Liver (tissue), 3 donors: ENCODE measurements around the gene UBE3A.

ENCODE experiments used
- FOXA1 ChIP-seq: IDR thresholded peaks from 2 replicates; pipeline ENCODE4 v1.6.1; 2016; ENCODE audit warnings: antibody characterized with exemption
- GABPA ChIP-seq, 2 donors: IDR thresholded peaks in 1 of 2; conservative IDR thresholded peaks in 1 of 2; 2 replicates each; pipeline ENCODE4 v1.6.1; 2016; ENCODE audit warnings: antibody characterized with exemption in 2 of 2, mild to moderate bottlenecking in 1 of 2, moderate library complexity in 1 of 2
- HNF4A ChIP-seq, 2 donors: conservative IDR thresholded peaks; 2 replicates each; pipeline ENCODE4 v1.6.1; 2016; ENCODE audit warnings: antibody characterized with exemption in 2 of 2, mild to moderate bottlenecking in 2 of 2
- JUND ChIP-seq, 2 donors: IDR thresholded peaks; 2 replicates each; pipeline ENCODE4 v1.6.1; 2016; ENCODE audit warnings: antibody characterized with exemption in 2 of 2
- RAD21 ChIP-seq, 2 donors: IDR thresholded peaks; 2 replicates each; pipeline ENCODE4 v1.6.1; 2016; ENCODE audit warnings: antibody characterized with exemption in 2 of 2, mild to moderate bottlenecking in 2 of 2
- REST ChIP-seq: IDR thresholded peaks from 2 replicates; pipeline ENCODE4 v1.6.1; 2016; ENCODE audit warnings: antibody characterized with exemption, mild to moderate bottlenecking
- SP1 ChIP-seq: IDR thresholded peaks from 2 replicates; pipeline ENCODE4 v1.6.1; 2018; ENCODE audit warnings: antibody characterized with exemption, mild to moderate bottlenecking
- TAF1 ChIP-seq: conservative IDR thresholded peaks from 2 replicates; pipeline ENCODE4 v1.6.1; 2016; ENCODE audit warnings: antibody characterized with exemption, mild to moderate bottlenecking
- YY1 ChIP-seq: IDR thresholded peaks from 2 replicates; pipeline ENCODE4 v1.6.1; 2016; ENCODE audit warnings: antibody characterized with exemption, mild to moderate bottlenecking
- ZBTB33 ChIP-seq: IDR thresholded peaks from 2 replicates; pipeline ENCODE4 v1.6.1; 2016; ENCODE audit warnings: antibody characterized with exemption
- TF ChIP-seq, protein P1 (sequence below): fragments of 150-350 bp; IDR thresholded peaks from 2 replicates; pipeline ENCODE4 v1.5.1; 2017; ENCODE audit warnings: improper control_type of control experiment, low read depth, low read length; ENCODE audit not compliant: missing input control
- TF ChIP-seq, protein P2 (sequence below): IDR thresholded peaks from 2 replicates; pipeline ENCODE4 v1.6.1; 2016; ENCODE audit warnings: antibody characterized with exemption
- donor health status: healthy.
- donor health status: healthy.

GRCh38 chr15:25445412-25445811, 6.6 kb upstream of the UBE3A start:
- TF ChIP-seq, protein P1, sequence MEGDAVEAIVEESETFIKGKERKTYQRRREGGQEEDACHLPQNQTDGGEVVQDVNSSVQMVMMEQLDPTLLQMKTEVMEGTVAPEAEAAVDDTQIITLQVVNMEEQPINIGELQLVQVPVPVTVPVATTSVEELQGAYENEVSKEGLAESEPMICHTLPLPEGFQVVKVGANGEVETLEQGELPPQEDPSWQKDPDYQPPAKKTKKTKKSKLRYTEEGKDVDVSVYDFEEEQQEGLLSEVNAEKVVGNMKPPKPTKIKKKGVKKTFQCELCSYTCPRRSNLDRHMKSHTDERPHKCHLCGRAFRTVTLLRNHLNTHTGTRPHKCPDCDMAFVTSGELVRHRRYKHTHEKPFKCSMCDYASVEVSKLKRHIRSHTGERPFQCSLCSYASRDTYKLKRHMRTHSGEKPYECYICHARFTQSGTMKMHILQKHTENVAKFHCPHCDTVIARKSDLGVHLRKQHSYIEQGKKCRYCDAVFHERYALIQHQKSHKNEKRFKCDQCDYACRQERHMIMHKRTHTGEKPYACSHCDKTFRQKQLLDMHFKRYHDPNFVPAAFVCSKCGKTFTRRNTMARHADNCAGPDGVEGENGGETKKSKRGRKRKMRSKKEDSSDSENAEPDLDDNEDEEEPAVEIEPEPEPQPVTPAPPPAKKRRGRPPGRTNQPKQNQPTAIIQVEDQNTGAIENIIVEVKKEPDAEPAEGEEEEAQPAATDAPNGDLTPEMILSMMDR = no peak
- TF ChIP-seq HNF4A (conservative IDR thresholded peaks at IDR 0.05) (no peak), YY1 (no peak), ZBTB33 (no peak), SP1 (no peak), REST (no peak), GABPA (IDR thresholded peaks at IDR 0.05 in 1 of 2, conservative IDR thresholded peaks at IDR 0.05 in 1 of 2) (no peak), RAD21 (IDR thresholded peaks at IDR 0.05) (no peak), TAF1 (no peak), JUND (IDR thresholded peaks at IDR 0.05) (no peak), FOXA1 (no peak)
- TF ChIP-seq, protein P2, sequence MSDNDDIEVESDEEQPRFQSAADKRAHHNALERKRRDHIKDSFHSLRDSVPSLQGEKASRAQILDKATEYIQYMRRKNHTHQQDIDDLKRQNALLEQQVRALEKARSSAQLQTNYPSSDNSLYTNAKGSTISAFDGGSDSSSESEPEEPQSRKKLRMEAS = no peak
